Stimulated activated CD8-positive, alpha-beta memory T cell treated with anti-CD3 and anti-CD28 coated beads, Interleukin-7, amount 100 ng/mL, for 1 hour (primary cell): Measurements from ENCODE around the gene NRL.

ENCODE experiments used
- DNase-seq, 2 donors: peaks; one replicate each; pipeline ENCODE4 v3.0.0-alpha.2; 2020; ENCODE audit warnings: low read depth in 2 of 2

Gene NRL

GRCh38 chr14:24144451-24144850 lies 29.7 kb upstream of the NRL start:
- no peak for DNase-seq

GRCh38 chr14:24143511-24143910 lies 28.8 kb upstream of the NRL start:
- no peak for DNase-seq

DNA sequence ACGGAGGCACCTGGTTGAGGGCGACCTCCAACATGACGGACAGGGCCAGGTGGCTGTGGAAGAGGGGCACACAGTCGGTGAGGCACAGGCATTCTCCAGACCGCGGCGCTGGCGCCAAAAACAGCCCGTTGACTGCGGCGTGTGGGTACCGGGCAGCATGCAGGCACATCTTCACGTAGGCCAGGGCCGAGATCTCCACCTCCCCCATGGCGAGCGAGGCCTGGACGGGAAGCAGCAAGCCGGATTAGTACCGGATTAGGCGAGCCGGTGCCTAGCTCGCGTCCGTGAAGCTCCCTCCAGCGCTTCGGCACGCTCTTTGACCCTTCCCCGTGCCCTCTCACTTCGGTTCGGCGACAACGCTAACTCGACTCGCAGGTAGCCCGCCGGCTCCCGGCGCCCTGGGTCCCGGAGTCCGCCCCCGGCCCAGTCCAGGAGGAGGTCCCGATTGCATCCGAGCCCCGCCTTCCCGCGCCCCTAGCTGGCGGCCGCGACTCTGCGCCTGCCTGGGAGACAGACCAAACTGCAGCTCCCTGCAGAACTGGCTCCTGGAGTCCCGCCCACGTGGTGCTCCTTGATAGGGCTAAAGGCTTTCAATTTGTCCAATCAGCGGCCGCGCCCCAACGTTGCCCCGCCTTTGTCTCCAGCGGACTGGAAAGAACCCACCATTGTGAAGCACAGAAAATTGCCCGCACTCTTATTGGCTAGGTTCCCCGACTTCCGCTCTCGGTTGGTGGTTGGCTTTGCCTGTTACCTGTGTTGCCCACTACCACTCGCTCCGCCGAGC lies 26.5 kb upstream of the NRL start, which contains the start of gene EMC9:
Gene EMC9 (minus strand): TSS at position 495 of the 784 bp plus-strand sequence. CDS start 287 bp downstream, at position 208.
- DNase-seq, result peak; percentile 97 to 98

DNA sequence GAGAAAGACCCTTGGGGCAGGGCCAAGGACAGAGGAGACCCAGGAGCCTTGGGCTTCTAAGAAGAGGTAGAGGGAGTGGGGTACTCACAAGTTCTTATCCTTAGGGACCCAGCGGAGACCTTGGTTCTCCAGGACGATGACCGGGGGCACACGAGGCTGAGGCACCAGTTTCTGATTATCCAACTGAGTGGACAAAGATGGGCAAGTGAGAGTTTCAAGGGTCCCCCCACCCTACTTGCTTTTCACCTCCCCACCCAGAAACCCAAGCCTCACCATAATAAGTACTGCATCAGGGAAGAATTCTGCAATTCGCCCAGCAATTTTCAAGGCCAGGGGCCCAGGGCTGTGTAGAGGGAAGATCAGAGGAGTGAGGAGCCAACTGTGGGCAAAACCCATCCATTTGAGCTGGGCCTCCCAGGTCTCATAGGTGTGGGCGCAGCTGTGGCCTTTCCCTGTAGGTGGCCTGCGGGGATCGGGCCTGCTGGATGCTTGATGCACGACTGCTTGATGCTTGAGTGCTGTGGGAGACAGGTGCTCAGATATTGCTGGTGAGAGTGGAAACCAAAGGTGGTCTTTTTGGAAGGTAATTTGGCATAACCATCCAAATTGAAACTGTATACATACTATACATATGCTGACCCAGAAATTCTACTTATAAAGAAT lies 24.7 kb upstream of the NRL start:
- DNase-seq, result no peak

DNA sequence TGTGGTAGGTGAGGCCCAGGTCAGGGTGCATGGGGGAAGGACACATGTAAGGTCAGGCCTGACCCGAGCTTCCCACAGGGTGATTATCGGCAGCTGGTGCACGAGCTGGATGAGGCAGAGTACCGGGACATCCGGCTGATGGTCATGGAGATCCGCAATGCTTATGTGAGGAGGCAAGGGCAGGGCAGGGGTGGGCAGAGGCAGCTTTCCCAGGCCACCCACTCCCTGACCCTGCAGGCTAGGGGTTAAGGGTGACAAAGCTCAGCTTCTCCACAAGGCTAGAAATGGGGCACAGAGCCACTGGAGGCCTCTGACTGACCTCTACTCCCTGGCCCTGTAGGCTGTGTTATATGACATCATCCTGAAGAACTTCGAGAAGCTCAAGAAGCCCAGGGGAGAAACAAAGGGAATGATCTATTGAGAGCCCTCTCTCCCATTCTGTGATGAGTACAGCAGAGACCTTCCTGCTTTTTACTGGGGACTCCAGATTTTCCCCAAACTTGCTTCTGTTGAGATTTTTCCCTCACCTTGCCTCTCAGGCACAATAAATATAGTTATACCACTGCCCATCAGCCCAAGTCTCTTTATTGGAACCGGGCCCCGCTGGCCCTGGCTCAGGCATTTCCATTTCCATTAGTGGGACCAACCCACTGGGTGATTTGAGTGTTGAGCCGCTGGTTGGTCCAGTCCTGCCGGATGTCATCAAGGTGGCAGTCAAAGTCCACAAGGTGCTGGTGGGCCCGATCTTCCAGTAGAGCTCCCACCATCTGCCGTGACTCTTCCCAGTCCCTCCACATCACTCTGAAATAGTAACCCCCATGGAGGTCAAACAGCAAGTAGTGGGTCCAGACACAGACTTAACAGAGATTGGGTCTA lies 23.9 kb upstream of the NRL start:
- no peak for DNase-seq

DNA sequence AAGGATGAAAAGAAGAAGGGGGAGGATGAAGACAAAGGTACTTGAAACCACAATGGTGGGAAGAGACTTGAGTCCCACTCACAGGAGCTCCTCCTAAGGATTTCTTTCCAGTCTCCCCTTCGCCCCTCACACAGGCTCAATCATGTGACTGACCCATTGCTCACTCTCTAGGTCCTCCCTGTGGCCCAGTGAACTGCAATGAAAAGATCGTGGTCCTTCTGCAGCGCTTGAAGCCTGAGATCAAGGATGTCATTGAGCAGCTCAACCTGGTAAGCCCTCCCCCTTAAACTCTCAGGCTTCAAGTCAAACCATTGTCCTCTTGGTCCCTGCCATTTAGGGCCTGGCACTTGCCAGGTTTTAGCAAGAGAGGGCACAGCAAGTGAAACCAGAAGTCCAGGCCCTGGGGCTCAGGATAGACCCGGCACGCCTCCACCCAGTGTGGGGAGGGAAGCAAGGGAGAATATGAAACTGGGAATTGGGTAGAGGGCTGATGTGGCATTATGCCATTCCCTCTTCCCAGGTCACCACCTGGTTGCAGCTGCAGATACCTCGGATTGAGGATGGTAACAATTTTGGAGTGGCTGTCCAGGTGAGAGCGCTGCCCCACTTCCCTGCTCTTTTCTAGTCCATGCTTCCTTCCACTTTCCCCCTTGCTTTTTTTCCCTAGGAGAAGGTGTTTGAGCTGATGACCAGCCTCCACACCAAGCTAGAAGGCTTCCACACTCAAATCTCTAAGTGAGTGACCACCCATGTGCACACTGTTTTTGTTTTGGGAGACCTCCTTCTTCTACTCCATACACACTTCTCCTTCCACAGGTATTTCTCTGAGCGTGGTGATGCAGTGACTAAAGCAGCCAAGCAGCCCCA lies 23.0 kb upstream of the NRL start:
- DNase-seq, result no peak

GRCh38 chr14:24136684-24137528 lies 22.2 kb upstream of the NRL start:
- no peak for DNase-seq

GRCh38 chr14:24135834-24136683 lies 21.3 kb upstream of the NRL start, which contains the start of gene PSME1:
PSME1 (plus strand) TSS chr14:24136194; CDS start chr14:24136263, 69 bp downstream.
- peak; percentile 92 to 94 for DNase-seq

- no peak for DNase-seq
These were observed 20.8 kb upstream of the NRL start for GRCh38 chr14:24135584-24135833.

GRCh38 chr14:24133735-24134134 lies 19.0 kb upstream of the NRL start:
- no peak for DNase-seq

DNA sequence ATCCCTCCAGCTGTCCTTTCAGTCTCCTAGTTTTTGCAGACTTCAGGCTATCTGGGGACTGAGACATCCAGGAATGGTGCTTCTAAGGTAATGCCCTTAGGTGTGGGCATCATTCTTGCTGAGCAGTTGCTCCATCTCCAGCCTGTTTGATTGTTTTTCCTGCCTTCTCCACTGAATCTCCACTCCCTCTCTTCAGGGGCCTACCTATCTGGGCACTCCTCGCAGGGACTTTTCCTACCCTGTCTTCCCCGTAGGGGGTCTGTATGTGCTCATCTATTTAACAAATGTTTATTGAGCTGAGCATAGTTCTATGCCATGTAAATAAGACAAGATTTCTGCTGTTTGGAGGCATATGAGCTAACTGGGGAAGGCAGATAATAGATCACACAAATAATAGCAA lies 18.2 kb upstream of the NRL start:
- DNase-seq, result no peak

DNA sequence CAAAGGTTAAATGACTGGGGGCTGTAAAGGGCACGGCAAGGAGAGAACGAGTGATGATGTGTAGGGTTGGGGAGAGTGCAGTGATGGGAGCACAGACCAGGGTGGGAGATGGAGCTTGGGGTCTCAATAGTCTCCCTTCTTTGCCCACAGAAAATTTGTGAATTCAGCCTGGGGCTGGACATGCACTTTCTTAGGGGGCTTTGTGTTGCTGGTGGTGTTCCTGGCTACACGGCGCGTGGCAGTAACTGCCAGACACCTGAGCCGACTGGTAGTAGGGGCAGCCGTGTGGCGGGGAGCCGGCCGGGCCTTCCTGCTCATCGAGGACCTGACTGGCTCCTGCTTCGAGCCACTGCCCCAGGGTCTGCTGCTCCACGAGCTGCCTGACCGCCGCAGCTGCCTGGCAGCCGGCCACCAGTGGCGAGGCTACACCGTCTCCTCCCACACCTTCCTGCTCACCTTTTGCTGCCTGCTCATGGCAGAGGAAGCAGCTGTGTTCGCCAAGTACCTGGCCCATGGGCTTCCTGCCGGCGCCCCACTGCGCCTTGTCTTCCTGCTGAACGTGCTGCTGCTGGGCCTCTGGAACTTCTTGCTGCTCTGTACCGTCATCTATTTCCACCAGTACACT lies 17.4 kb upstream of the NRL start:
- DNase-seq, result no peak

DNA sequence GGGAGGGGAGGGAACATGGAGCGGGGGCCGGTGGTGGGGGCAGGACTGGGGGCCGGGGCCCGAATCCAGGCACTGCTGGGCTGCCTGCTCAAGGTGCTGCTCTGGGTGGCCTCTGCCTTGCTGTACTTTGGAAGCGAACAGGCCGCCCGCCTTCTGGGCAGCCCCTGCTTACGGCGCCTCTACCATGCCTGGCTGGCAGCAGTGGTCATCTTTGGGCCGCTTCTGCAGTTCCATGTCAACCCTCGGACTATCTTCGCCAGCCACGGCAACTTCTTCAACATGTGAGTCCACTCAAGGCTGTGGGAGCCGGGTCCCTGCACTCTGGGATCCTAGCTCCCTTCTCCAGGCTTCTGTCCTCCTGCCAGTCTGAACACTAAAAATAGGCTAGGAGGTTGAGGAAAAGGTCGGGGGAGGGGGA lies 16.8 kb upstream of the NRL start:
- DNase-seq, result no peak

DNA sequence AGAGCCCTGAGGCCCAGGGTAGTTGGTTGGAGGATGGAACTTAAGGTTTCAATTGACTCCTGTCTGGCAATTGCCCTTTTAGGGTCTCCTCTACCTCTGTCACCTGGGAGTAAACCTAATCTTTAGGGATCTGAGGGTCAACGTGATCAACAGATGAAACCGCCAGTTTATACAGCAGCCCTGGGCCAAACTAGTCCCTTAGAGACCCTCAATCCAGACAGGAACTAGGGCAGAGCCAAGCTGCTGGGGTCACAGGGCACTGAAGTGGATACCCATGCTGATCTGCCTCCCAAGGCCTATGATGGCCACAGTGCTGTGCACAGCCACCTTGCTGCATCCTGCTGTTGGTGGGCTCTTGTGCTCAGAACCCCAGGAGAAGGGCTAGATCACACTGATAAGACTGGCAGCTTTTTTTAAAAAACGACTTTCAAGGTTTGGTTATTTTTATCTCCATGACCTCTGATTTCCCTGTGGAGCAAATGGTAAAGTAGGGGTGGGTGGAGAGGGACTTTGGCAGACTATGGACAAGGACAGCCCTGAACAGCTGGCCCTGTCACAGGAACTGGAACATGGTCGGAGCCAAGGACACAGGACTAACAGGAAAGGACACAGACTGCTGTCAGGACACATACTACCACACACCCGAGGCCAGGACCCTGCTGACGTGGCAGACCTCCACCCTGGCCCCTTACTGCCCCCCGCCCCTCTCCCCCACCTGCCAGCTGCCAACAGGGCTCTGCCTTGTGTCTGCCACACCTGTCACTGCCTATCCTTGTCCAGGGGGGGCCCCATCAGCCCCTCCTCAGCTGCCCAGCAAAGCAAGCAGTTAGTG lies 16.2 kb upstream of the NRL start:
- DNase-seq, result no peak

DNA sequence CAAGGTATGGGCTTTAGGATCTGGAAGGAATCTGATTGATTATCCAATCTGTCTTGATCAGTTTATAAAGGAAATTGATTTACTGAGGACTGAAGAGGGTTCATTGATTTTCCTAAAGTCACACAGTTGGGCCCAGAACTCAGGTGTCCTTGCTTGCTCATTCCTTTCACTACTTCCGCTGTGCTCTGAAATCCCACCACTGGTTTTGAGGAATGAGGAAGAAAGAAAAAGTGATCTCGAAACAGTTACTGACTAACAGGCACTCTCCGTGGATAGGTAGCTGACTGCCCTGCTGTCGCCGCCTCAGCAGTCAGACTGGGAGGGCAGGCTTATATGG lies 15.6 kb upstream of the NRL start, which contains the start of gene FITM1:
Gene FITM1 (plus strand): TSS at position 280 of the 337 bp plus-strand sequence. CDS start 905 bp downstream, outside the sequence.
- DNase-seq, result no peak

GRCh38 chr14:24129410-24129998 lies 14.8 kb upstream of the NRL start:
- DNase-seq, result no peak

- no peak for DNase-seq
These were observed 12.9 kb upstream of the NRL start for GRCh38 chr14:24127673-24128072.

DNA sequence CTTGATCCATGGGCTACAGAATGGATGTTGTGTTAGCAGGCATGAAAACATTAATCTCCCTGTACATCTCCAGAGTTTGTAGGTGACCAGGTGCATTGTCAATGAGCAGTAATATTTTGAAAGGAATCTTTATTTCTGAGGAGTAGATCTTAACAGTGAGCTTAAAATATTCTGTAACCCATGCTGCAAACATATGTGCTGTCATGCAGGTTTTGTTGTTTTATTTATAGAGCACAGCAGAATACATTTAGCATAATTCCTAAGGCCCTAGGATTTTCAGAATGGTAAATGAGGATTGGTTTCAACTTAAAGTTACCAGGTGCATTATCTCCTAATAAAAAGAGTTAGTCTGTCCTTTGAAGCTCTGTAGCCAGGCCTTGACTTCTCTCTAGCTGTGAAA lies 12.2 kb upstream of the NRL start:
- DNase-seq, result no peak
